Activated B cell treated with CpG ODN at 0.5 μM for 24 hours (primary cell): ENCODE measurements around the gene PCDHGA6. TPM values are rescaled to one million over a fixed set of nuclear protein-coding genes. Genes with fewer than 3 reads are reported as not detected.
A peak's percentile ranks its signal among the peaks of the same experiment; 100 is the strongest.
"Not testable (repeated sequence)": the region's sequence is repeated elsewhere in the genome, so short reads cannot be mapped to it uniquely, and the experiment has no call there.

Experiments used
- ATAC-seq: fragments of 200-7000 bp; cut with Tn5 transposase; one replicate; pipeline ENCODE4 v1.10.0; 2021; ENCODE audit warnings: low read depth, mild to moderate bottlenecking, moderate library complexity
- CTCF ChIA-PET: fragments of 350-600 bp; sonication (Branson Sonifier 250); formaldehyde crosslinking; loops from one replicate; lab custom pipeline; 2021; ENCODE audit warnings: antibody characterized with exemption; lab: Charles Lee
- POLR2A ChIA-PET: fragments of 350-600 bp; sonication (Branson Sonifier 250); formaldehyde crosslinking; loops from one replicate; lab custom pipeline; 2021; ENCODE audit warnings: antibody characterized with exemption; lab: Charles Lee
- DNase-seq: peaks from one replicate; pipeline ENCODE4 v3.0.0; 2022
- H3K27ac Mint-ChIP-seq: one replicate; pipeline ENCODE4 v1.8.0; 2020; ENCODE audit warnings: mixed read lengths
- H3K27me3 Mint-ChIP-seq: one replicate; pipeline ENCODE4 v1.8.0; 2021; ENCODE audit warnings: mixed read lengths
- H3K36me3 Mint-ChIP-seq: one replicate; pipeline ENCODE4 v1.8.0; 2021; ENCODE audit warnings: low read depth, mixed read lengths
- H3K4me1 Mint-ChIP-seq: one replicate; pipeline ENCODE4 v1.8.0; 2021; ENCODE audit warnings: mixed read lengths
- H3K4me3 Mint-ChIP-seq: one replicate; pipeline ENCODE4 v1.8.0; 2020; ENCODE audit warnings: mild to moderate bottlenecking, mixed read lengths
- H3K9me3 Mint-ChIP-seq: one replicate; pipeline ENCODE4 v1.8.0; 2020; ENCODE audit warnings: mixed read lengths
- intact Hi-C: fragments of 100-400 bp; cut with micrococcal nuclease; formaldehyde crosslinking; loops from one replicate; pipeline ENCODE4 v1.15.1; 2024
- total RNA-seq: library from RNA; stranded (reverse); gene quantifications from 2 replicates; pipeline ENCODE4 v1.2.3, GENCODE V29; 2022
- TF ChIP-seq, protein P1 (sequence below): fragments of 200-600 bp; IDR thresholded peaks from one replicate; pipeline ENCODE4 v1.8.0; 2022; ENCODE audit warnings: antibody characterized with exemption, mild to moderate bottlenecking

Gene PCDHGA6
- 1.8 and 2.3 TPM in 2 replicates for total RNA-seq

DNA sequence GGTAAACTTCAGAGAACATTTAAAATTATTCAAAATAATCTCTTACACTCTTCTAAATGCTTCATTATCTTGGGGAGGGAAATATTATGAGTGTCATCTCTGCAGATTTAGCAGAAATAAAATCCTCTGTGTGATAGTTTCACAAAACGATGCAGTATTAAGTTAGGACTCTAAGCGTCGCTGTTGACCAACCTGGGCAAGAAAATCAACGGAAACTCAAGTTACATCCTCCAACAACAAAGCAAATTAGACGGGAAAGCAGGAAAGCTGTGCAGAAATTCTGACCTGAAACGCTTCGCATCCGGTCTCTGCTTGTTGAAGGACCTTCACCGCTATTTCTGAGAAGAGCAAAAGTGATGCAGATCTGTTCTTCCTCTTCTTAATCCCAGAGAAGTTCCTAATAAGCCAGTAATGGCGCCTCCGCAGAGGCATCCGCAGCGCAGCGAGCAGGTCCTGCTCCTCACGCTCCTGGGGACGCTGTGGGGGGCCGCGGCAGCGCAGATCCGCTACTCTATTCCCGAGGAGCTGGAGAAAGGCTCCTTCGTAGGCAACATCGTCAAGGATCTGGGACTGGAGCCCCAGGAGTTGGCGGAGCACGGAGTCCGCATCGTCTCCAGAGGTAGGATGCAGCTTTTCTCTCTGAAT is at the start of gene PCDHGA6:
PCDHGA6 (plus strand) TSS at position 219 of the 645 bp plus-strand sequence; CDS start at position 412, 193 bp downstream.
- TF ChIP-seq, protein P1, sequence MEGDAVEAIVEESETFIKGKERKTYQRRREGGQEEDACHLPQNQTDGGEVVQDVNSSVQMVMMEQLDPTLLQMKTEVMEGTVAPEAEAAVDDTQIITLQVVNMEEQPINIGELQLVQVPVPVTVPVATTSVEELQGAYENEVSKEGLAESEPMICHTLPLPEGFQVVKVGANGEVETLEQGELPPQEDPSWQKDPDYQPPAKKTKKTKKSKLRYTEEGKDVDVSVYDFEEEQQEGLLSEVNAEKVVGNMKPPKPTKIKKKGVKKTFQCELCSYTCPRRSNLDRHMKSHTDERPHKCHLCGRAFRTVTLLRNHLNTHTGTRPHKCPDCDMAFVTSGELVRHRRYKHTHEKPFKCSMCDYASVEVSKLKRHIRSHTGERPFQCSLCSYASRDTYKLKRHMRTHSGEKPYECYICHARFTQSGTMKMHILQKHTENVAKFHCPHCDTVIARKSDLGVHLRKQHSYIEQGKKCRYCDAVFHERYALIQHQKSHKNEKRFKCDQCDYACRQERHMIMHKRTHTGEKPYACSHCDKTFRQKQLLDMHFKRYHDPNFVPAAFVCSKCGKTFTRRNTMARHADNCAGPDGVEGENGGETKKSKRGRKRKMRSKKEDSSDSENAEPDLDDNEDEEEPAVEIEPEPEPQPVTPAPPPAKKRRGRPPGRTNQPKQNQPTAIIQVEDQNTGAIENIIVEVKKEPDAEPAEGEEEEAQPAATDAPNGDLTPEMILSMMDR, result no peak
- Mint-ChIP-seq H3K4me3 (peak within 1 kb of the TSS; percentile 12), H3K27ac (no peak within 1 kb of the TSS), H3K36me3 (no peaks in the 10 kb centered on the region), H3K9me3 (peaks cover 22% of the 10 kb centered on the region), H3K4me1 (peaks cover 7% of the 10 kb centered on the region), H3K27me3 (peaks cover 37% of the 10 kb centered on the region)
- ChIA-PET POLR2A (no interaction called here), CTCF (interaction anchor here (1.3 kb wide), 1 partner anchor 24 kb away, joined by 3 read pairs; the partner anchor contains the start of gene PCDHGB5)
- intact Hi-C loops, result loop anchor here (1.0 to 5.0 kb wide), 2 partner anchors 39 to 185 kb away; partner anchors contain the start of gene PCDHGA10
- DNase-seq (no peak), ATAC-seq (no peak)

DNA sequence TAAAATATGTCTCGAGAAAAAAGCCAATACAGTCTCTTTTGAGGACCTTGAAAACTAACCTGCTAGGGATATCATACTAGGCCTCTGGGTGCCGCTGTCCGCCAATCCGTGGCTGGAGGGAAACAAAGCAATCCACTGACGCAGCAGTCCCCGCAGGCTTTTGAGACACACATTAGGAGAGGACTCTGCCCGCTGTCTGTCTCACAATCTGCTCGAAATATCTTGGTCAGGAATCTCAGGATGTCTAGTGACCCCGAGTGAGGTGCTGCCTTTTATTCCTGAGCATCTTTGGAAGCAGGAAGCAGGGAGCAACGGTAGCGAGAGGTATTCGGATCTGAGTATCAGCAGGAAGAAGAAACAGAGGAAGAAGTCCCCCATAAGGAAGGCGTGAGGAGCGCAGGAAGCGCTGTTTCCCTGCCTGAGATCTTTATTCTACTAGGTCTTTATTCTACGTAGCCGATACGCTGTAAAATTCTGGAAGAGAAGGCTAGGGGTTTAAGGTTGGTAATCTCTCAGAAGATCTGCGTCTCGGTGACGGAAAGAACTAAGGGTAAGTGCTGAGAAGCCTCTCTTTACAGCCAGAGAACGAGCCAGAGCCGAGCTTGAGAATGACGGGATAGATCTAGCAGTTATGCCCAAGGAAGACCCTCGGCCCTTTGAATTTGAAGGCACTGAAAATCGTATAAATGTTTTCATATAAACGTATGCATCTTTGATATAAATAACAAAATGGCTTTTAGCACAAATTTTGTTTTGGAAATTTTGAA is 47.4 kb upstream of the PCDHGA6 start:
- TF ChIP-seq, protein P1, result no peak
- peak overlapping the region; percentile 91 for H3K4me3 Mint-ChIP-seq
- POLR2A ChIA-PET, result interaction anchor here (0.7 kb wide), 2 partner anchors 44 to 188 kb away, joined by 4 read pairs; partner anchors contain the start of gene PCDHGB3

DNA sequence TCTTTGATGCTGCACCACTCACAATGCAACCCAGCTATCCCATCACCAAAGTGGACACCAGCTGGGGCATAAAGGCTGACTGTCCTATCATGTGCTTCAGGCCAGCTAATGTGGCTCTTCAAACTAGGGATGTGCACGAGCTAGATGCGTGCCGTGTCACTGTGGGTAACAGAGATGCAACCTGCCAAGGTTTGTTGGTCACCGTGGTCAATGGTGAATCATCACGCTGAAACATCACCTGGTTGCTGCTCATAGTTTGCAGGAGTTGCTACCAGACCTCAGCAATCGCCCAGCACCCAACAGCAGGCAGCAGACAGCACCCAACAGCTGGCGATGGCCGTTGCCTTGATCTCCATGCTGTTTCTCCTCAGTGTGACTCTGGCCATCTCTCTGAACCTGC is 45.5 kb upstream of the PCDHGA6 start:
- DNase-seq (no peak), ATAC-seq (no peak)
- ChIA-PET POLR2A (no interaction called here), CTCF (interaction anchor here (1.0 to 1.4 kb wide), 2 partner anchors 196 to 230 kb away, joined by 3 read pairs; no protein-coding TSS in a partner anchor)
- TF ChIP-seq, protein P1, result no peak
- Mint-ChIP-seq H3K4me1 (peaks cover 10% of the 10 kb centered on the region), H3K9me3 (peaks cover 32% of the 10 kb centered on the region), H3K27me3 (peaks cover 43% of the 10 kb centered on the region), H3K27ac (no peak overlapping the region), H3K4me3 (no peak overlapping the region), H3K36me3 (peaks cover 10% of the 10 kb centered on the region)
- intact Hi-C loops, result loop anchor here (5.0 to 10.0 kb wide), 3 partner anchors 34 to 1027 kb away; partner anchors contain the start of genes GNPDA1 and PCDHGA5

More for the DNA sequence above, 47.4 kb upstream of the PCDHGA6 start:
- CTCF ChIA-PET, result interaction anchor here (0.6 to 1.9 kb wide), 4 partner anchors 8 to 237 kb away, joined by 3 to 5 read pairs (median 4); no protein-coding TSS in a partner anchor
- peaks cover 35% of the 10 kb centered on the region for H3K27me3 Mint-ChIP-seq
- ATAC-seq, result peak; percentile 90
- H3K27ac Mint-ChIP-seq, result peak overlapping the region; percentile 84
- peaks cover 27% of the 10 kb centered on the region for H3K9me3 Mint-ChIP-seq
- DNase-seq, result peak; percentile 41
- intact Hi-C loops, result loop anchor here (1.0 to 10.0 kb wide), 5 partner anchors 36 to 1029 kb away; partner anchors contain the start of genes GNPDA1 and PCDHGA5
- H3K4me1 Mint-ChIP-seq, result peaks cover 10% of the 10 kb centered on the region
- H3K36me3 Mint-ChIP-seq, result peaks cover 7% of the 10 kb centered on the region

DNA sequence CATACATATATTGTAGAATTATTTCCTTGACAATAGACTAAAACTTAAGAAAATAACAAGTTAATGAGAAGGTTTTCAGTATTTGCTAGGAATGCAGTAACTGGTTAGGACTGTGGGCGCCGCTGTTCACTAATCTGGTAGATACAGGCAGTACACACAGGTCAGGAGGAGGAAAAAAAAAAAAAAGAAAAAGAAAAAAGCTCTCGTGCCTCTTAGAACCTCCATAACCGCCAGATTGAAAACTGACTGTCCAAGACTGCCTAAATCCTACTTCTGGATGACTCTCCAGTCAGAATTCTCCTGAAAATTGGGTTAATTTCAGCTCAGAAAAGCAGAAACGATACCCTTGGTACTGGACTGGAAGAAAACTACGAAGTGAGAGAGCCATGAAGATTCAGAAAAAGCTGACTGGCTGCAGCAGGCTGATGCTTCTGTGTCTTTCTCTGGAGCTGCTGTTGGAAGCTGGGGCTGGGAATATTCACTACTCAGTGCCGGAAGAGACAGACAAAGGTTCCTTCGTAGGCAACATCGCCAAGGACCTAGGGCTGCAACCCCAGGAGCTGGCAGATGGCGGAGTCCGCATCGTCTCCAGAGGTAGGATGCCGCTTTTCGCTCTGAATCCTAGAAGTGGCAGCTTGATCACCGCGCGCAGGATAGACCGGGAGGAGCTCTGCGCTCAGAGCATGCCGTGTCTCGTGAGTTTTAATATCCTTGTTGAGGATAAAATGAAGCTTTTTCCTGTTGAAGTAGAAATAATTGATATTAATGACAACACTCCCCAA is 43.2 kb upstream of the PCDHGA6 start, which contains the start of gene PCDHGA1:
PCDHGA1 (plus strand) TSS at position 216 of the 782 bp plus-strand sequence.
- H3K9me3 Mint-ChIP-seq, result peaks cover 40% of the 10 kb centered on the region

DNA sequence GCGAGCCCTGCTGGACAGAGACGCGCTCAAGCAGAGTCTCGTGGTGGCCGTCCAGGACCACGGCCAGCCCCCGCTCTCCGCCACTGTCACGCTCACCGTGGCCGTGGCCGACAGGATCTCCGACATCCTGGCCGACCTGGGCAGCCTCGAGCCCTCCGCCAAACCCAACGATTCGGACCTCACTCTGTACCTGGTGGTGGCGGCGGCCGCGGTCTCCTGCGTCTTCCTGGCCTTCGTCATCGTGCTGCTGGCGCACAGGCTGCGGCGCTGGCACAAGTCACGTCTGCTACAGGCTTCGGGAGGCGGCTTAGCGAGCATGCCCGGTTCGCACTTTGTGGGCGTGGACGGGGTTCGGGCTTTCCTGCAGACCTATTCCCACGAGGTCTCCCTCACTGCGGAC is 41.1 kb upstream of the PCDHGA6 start:
- DNase-seq, intact Hi-C loops, POLR2A ChIA-PET, H3K27ac Mint-ChIP-seq, H3K4me3 Mint-ChIP-seq, ATAC-seq, H3K4me1 Mint-ChIP-seq: not testable (repeated sequence)
- Mint-ChIP-seq H3K27me3 (peaks cover 54% of the 10 kb centered on the region), H3K36me3 (peaks cover 12% of the 10 kb centered on the region), H3K9me3 (peaks cover 39% of the 10 kb centered on the region)
- CTCF ChIA-PET, result interaction anchor here (0.8 kb wide), 1 partner anchor 37 kb away, joined by 3 read pairs; the partner anchor contains the start of gene PCDHGB3

More for the DNA sequence above, 43.2 kb upstream of the PCDHGA6 start, which contains the start of gene PCDHGA1:
- Mint-ChIP-seq H3K27me3 (peaks cover 56% of the 10 kb centered on the region), H3K4me3 (peak within 1 kb of the TSS; percentile 19), H3K4me1 (peaks cover 12% of the 10 kb centered on the region), H3K27ac (no peak within 1 kb of the TSS), H3K36me3 (peaks cover 15% of the 10 kb centered on the region)
- DNase-seq (no peak), ATAC-seq (peak; percentile 28)
- ChIA-PET POLR2A (interaction anchor here (1.0 kb wide), 1 partner anchor 10 kb away, joined by 8 read pairs; the partner anchor contains the start of gene TAF7), CTCF (interaction anchor here (1.1 to 1.6 kb wide), 2 partner anchors 10 to 234 kb away, joined by 4 to 6 read pairs; partner anchors contain the start of gene TAF7)
- intact Hi-C loops, result no loop called here
- TF ChIP-seq, protein P1, result no peak
